Testis (tissue), 2 donors: Measurements from ENCODE around the gene MEGF10.

Experiments used
- POLR2A ChIP-seq: fragments of 450-650 bp; IDR thresholded peaks from one replicate; pipeline ENCODE4 v1.6.1; 2017; ENCODE audit warnings: antibody characterized with exemption, mild to moderate bottlenecking, moderate library complexity
- TF ChIP-seq, protein P1 (sequence below), 3 experiments: fragments of 450-650 bp in 2 of 3; fragments of 200-600 bp in 1 of 3; sonication (generic) in 1 of 3; IDR thresholded peaks; one replicate each; pipeline ENCODE4 v1.5.1; 2016 to 2019; ENCODE audit warnings: antibody characterized with exemption in 3 of 3, mild to moderate bottlenecking in 2 of 3, moderate library complexity in 1 of 3

GRCh38 chr5:127306647-127307046, 16.1 kb downstream of the MEGF10 start:
- TF ChIP-seq POLR2A, result no peak
- TF ChIP-seq, protein P1, sequence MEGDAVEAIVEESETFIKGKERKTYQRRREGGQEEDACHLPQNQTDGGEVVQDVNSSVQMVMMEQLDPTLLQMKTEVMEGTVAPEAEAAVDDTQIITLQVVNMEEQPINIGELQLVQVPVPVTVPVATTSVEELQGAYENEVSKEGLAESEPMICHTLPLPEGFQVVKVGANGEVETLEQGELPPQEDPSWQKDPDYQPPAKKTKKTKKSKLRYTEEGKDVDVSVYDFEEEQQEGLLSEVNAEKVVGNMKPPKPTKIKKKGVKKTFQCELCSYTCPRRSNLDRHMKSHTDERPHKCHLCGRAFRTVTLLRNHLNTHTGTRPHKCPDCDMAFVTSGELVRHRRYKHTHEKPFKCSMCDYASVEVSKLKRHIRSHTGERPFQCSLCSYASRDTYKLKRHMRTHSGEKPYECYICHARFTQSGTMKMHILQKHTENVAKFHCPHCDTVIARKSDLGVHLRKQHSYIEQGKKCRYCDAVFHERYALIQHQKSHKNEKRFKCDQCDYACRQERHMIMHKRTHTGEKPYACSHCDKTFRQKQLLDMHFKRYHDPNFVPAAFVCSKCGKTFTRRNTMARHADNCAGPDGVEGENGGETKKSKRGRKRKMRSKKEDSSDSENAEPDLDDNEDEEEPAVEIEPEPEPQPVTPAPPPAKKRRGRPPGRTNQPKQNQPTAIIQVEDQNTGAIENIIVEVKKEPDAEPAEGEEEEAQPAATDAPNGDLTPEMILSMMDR (IDR thresholded peaks at IDR 0.05), result no peak
